ENCODE measurements around the gene CDC25A. TPM values are rescaled to one million over a fixed set of nuclear protein-coding genes. Genes with fewer than 3 reads are reported as not detected.

CDC25A gene
- total and polyA plus RNA-seq, 2 of the 8 experiments (the other 6 are each of a cell fraction or from before 2014, with no cell fraction given): 20.7 to 62.1 TPM

DNA sequence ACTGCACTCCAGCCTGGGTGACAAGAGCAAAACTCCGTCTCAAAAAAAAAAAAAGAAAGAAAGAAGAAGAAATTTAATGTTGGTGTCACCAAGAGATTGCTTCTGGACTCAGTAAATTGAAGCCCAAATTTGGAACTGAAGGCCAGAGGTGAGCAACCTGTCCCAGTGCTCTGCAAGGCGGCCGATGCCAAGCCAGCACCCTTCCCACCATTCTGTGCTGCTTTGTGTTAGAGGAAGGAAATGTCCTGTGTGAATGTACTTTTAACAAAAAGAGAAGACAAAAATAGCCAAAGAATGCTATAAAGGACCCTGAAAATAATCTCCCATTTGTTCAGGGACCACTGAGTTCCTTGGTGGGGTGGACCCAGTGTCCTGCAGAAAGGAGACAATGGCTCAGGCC, 44.6 kb downstream of the CDC25A start:
- POLR2A ChIA-PET (ENCODE audit: partially characterized antibody): interaction anchor here (1.5 kb wide), 1 partner anchor 98 kb away, joined by 4 read pairs; the partner anchor contains the start of gene ZNF589
- H3K36me3 ChIP-seq (ENCODE audit: control insufficient read depth in 2 of 4, insufficient read depth in 4 of 4, low read length in 3 of 4): no peaks in the 10 kb centered on the region
- no peak overlapping the region for H3K4me3 ChIP-seq (ENCODE audit: extremely low read depth in 1 of 4, insufficient read depth in 2 of 4, low read depth in 3 of 4, low read length in 4 of 4)
- H2AK5ac ChIP-seq (ENCODE audit: low read depth, low read length): no peak overlapping the region
- no peaks in the 10 kb centered on the region for H3K23me2 ChIP-seq (ENCODE audit: low read depth, low read length)
- no peak for DNase-seq (ENCODE audit: low read depth in 1 of 2, low spot score in 2 of 2)
- no peaks in the 10 kb centered on the region for H3K27me3 ChIP-seq (replicated peaks in 1 of 4; ENCODE audit: control insufficient read depth in 3 of 4, extremely low read depth in 1 of 4, insufficient read depth in 3 of 4, low read length in 3 of 4)
- CTCF ChIA-PET (ENCODE audit: partially characterized antibody): interaction anchor here (0.5 to 6.3 kb wide), 5 partner anchors 9 to 306 kb away, joined by 3 to 68 read pairs (median 4); no protein-coding TSS in a partner anchor
- no peak overlapping the region for H2BK5ac ChIP-seq (ENCODE audit: low read depth, low read length)
- H3K56ac ChIP-seq (replicated peaks; ENCODE audit: insufficient read length, low read depth, low read length): no peak overlapping the region
- no peak overlapping the region for H2BK15ac ChIP-seq (ENCODE audit: low read length)
- H3K14ac ChIP-seq (ENCODE audit: insufficient read length): no peak overlapping the region
- H3K79me2 ChIP-seq (ENCODE audit: control insufficient read depth in 1 of 2, insufficient read depth in 2 of 2, low read length in 2 of 2): no peaks in the 10 kb centered on the region
- H4K8ac ChIP-seq (ENCODE audit: extremely low read depth, insufficient read depth, low read length): no peak overlapping the region
- no peak overlapping the region for H2BK12ac ChIP-seq (ENCODE audit: low read depth, low read length)
- H3K27ac ChIP-seq (ENCODE audit: low read depth, low read length): no peak overlapping the region
- peaks cover 0 to 4% (median 3%) of the 10 kb centered on the region in 4 experiments; a peak in 3 of 7 replicates for H3K4me1 ChIP-seq (replicated peaks in 1 of 4; ENCODE audit: control insufficient read depth in 3 of 4, insufficient read depth in 4 of 4, low read length in 3 of 4)
- H3K79me1 ChIP-seq (ENCODE audit: low read depth, low read length): no peaks in the 10 kb centered on the region
- no peak overlapping the region for H3K18ac ChIP-seq (ENCODE audit: extremely low read depth, low read length)
- no peak overlapping the region for H3K23ac ChIP-seq (ENCODE audit: insufficient read length)
- no peak overlapping the region for H3K4ac ChIP-seq (replicated peaks; ENCODE audit: insufficient read length, low read depth, low read length)
- H4K5ac ChIP-seq (ENCODE audit: insufficient read length, low read depth, low read length): no peak overlapping the region
- 89% methylated on average over 3 of the region's 3 CpGs; no CpG with 5 or more reads in 1 of the 2 experiments for WGBS, 2 experiments (ENCODE audit: extremely low coverage in 1 of 2, insufficient coverage in 1 of 2, insufficient read length in 1 of 2, insufficient replicate concordance in 2 of 2, low coverage in 1 of 2, low lambda C conversion rate in 2 of 2, missing lambda C conversion rate in 1 of 2)
- H3K9ac ChIP-seq (replicated peaks in 1 of 4; ENCODE audit: extremely low read depth in 1 of 4, low read depth in 3 of 4, low read length in 3 of 4): no peak overlapping the region
- H3K4me2 ChIP-seq (ENCODE audit: insufficient read depth in 1 of 2, low read depth in 2 of 2, low read length in 2 of 2): no peak overlapping the region
- no peaks in the 10 kb centered on the region for H4K20me1 ChIP-seq (replicated peaks in 1 of 2; ENCODE audit: control insufficient read depth in 1 of 2, insufficient read depth in 2 of 2, low read length in 2 of 2)
- TF ChIP-seq GABPA (IDR thresholded peaks at IDR 0.05; ENCODE audit: borderline replicate concordance, insufficient read depth, low read length): no peak
- no peak for TF ChIP-seq SAP30 (IDR thresholded peaks at IDR 0.05; ENCODE audit: insufficient read depth, insufficient replicate concordance, low read length)
- no peak for TF ChIP-seq MAFK (IDR thresholded peaks at IDR 0.05; ENCODE audit: low read depth, low read length)
- TF ChIP-seq POU5F1 (IDR thresholded peaks at IDR 0.05; ENCODE audit: low read depth, low read length): no peak
- TF ChIP-seq, protein P1, sequence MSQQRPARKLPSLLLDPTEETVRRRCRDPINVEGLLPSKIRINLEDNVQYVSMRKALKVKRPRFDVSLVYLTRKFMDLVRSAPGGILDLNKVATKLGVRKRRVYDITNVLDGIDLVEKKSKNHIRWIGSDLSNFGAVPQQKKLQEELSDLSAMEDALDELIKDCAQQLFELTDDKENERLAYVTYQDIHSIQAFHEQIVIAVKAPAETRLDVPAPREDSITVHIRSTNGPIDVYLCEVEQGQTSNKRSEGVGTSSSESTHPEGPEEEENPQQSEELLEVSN (IDR thresholded peaks at IDR 0.05): no peak
- FAIRE-seq: no peak
- H2BK120ac ChIP-seq (replicated peaks; ENCODE audit: low read depth, low read length): no peak overlapping the region
- H2BK20ac ChIP-seq (ENCODE audit: low read length): no peak overlapping the region
- H2AFZ ChIP-seq (ENCODE audit: low read length): no peak overlapping the region
- no peak overlapping the region for H4K91ac ChIP-seq (replicated peaks; ENCODE audit: insufficient read length, low read length)
- H3K9me3 ChIP-seq (ENCODE audit: insufficient read depth in 2 of 2, low read depth in 1 of 2, low read length in 1 of 2): no peaks in the 10 kb centered on the region

Data from H1 (cell line).